IPS-18a (cell line): Measurements from ENCODE around the gene GSTP1.
A peak's percentile ranks its signal among the peaks of the same experiment; 100 is the strongest.

ENCODE experiments used
- H3K27ac ChIP-seq: one replicate; pipeline ENCODE4 v1.5.1; 2013; ENCODE audit warnings: low read length
- H3K27me3 ChIP-seq: one replicate; pipeline ENCODE4 v1.6.1; 2013; ENCODE audit warnings: mild to moderate bottlenecking, low read length; ENCODE audit not compliant: control insufficient read depth, insufficient read depth
- H3K36me3 ChIP-seq: one replicate; pipeline ENCODE4 v1.6.1; 2013; ENCODE audit warnings: low read depth, low read length; ENCODE audit not compliant: control insufficient read depth
- H3K4me1 ChIP-seq: one replicate; pipeline ENCODE4 v1.6.1; 2013; ENCODE audit warnings: low read depth, low read length; ENCODE audit not compliant: control insufficient read depth
- H3K4me3 ChIP-seq: one replicate; pipeline ENCODE4 v1.5.1; 2013; ENCODE audit warnings: low read length
- H3K9ac ChIP-seq: one replicate; pipeline ENCODE4 v1.6.1; 2013; ENCODE audit warnings: mild to moderate bottlenecking, low read length, moderate library complexity
- H3K9me3 ChIP-seq: one replicate; pipeline ENCODE4 v1.6.1; 2013; ENCODE audit warnings: low read depth, low read length; ENCODE audit not compliant: control insufficient read depth

The GSTP1 gene

GRCh38 chr11:67629386-67630227 is 46.0 kb downstream of the GSTP1 start, which contains the start of gene NUDT8:
NUDT8 (minus strand) TSS chr11:67629937; CDS start chr11:67629911, 26 bp downstream.
- H3K9me3 ChIP-seq = no peaks in the 10 kb centered on the region
- peak within 1 kb of the TSS; percentile 22 for H3K9ac ChIP-seq
- peaks cover 10% of the 10 kb centered on the region for H3K36me3 ChIP-seq
- peak within 1 kb of the TSS; percentile 72 for H3K4me3 ChIP-seq
- H3K27me3 ChIP-seq = no peaks in the 10 kb centered on the region
- H3K27ac ChIP-seq = no peak within 1 kb of the TSS
- H3K4me1 ChIP-seq = no peaks in the 10 kb centered on the region

- no peak overlapping the region for H3K27ac ChIP-seq
- peak overlapping the region; percentile 72 for H3K4me3 ChIP-seq
- no peaks in the 10 kb centered on the region for H3K4me1 ChIP-seq
- no peaks in the 10 kb centered on the region for H3K9me3 ChIP-seq
- no peaks in the 10 kb centered on the region for H3K27me3 ChIP-seq
- peaks cover 10% of the 10 kb centered on the region for H3K36me3 ChIP-seq
- peak overlapping the region; percentile 6 for H3K9ac ChIP-seq
Measured at GRCh38 chr11:67630228-67630942, 46.8 kb downstream of the GSTP1 start.

- no peaks in the 10 kb centered on the region for H3K4me1 ChIP-seq
- H3K27ac ChIP-seq = no peak overlapping the region
- no peaks in the 10 kb centered on the region for H3K27me3 ChIP-seq
- peak overlapping the region; percentile 6 for H3K9ac ChIP-seq
- peaks cover 10% of the 10 kb centered on the region for H3K36me3 ChIP-seq
- H3K9me3 ChIP-seq = no peaks in the 10 kb centered on the region
- H3K4me3 ChIP-seq = peak overlapping the region; percentile 72
Measured at GRCh38 chr11:67630943-67631331, 47.3 kb downstream of the GSTP1 start.

- Histone ChIP-seq H3K9me3 (no peaks in the 10 kb centered on the region), H3K9ac (no peak overlapping the region), H3K36me3 (peaks cover 7% of the 10 kb centered on the region), H3K27ac (no peak overlapping the region), H3K4me1 (no peaks in the 10 kb centered on the region), H3K4me3 (peak overlapping the region; percentile 72), H3K27me3 (no peaks in the 10 kb centered on the region)
Measured at GRCh38 chr11:67631411-67631810, 47.8 kb downstream of the GSTP1 start.

GRCh38 chr11:67631853-67632174 is 48.2 kb downstream of the GSTP1 start:
- Histone ChIP-seq H3K9me3 (no peaks in the 10 kb centered on the region), H3K27ac (no peak overlapping the region), H3K9ac (no peak overlapping the region), H3K36me3 (peaks cover 7% of the 10 kb centered on the region), H3K4me3 (no peak overlapping the region), H3K27me3 (no peaks in the 10 kb centered on the region), H3K4me1 (no peaks in the 10 kb centered on the region)

- no peaks in the 10 kb centered on the region for H3K4me1 ChIP-seq
- H3K4me3 ChIP-seq = no peak overlapping the region
- H3K27ac ChIP-seq = no peak overlapping the region
- peaks cover 3% of the 10 kb centered on the region for H3K36me3 ChIP-seq
- no peaks in the 10 kb centered on the region for H3K9me3 ChIP-seq
- no peaks in the 10 kb centered on the region for H3K27me3 ChIP-seq
- no peak overlapping the region for H3K9ac ChIP-seq
Measured at GRCh38 chr11:67632175-67632981, 48.8 kb downstream of the GSTP1 start.

GRCh38 chr11:67632982-67633755 is 49.6 kb downstream of the GSTP1 start:
- Histone ChIP-seq H3K4me3 (no peak overlapping the region), H3K4me1 (no peaks in the 10 kb centered on the region), H3K9me3 (no peaks in the 10 kb centered on the region), H3K27ac (no peak overlapping the region), H3K27me3 (no peaks in the 10 kb centered on the region), H3K9ac (no peak overlapping the region), H3K36me3 (no peaks in the 10 kb centered on the region)

GRCh38 chr11:67633758-67634365 is 50.2 kb downstream of the GSTP1 start:
- H3K4me3 ChIP-seq = no peak overlapping the region

GRCh38 chr11:67634366-67635230 is 51.0 kb downstream of the GSTP1 start:
- H3K4me1 ChIP-seq = no peaks in the 10 kb centered on the region
- no peak overlapping the region for H3K27ac ChIP-seq
- peaks cover 2% of the 10 kb centered on the region for H3K27me3 ChIP-seq
- no peak overlapping the region for H3K4me3 ChIP-seq
- no peaks in the 10 kb centered on the region for H3K36me3 ChIP-seq
- no peak overlapping the region for H3K9ac ChIP-seq
- H3K9me3 ChIP-seq = no peaks in the 10 kb centered on the region

More at GRCh38 chr11:67633758-67634365, 50.2 kb downstream of the GSTP1 start:
- Histone ChIP-seq H3K36me3 (no peaks in the 10 kb centered on the region), H3K9ac (no peak overlapping the region), H3K27ac (no peak overlapping the region), H3K9me3 (no peaks in the 10 kb centered on the region), H3K27me3 (no peaks in the 10 kb centered on the region), H3K4me1 (no peaks in the 10 kb centered on the region)

GRCh38 chr11:67635231-67635521 is 51.6 kb downstream of the GSTP1 start:
- Histone ChIP-seq H3K9ac (no peak overlapping the region), H3K27me3 (peaks cover 8% of the 10 kb centered on the region), H3K4me3 (no peak overlapping the region), H3K27ac (no peak overlapping the region), H3K9me3 (no peaks in the 10 kb centered on the region), H3K36me3 (no peaks in the 10 kb centered on the region), H3K4me1 (no peaks in the 10 kb centered on the region)
